Endodermal cell (in vitro differentiated cells): Measurements from ENCODE around the gene INHA. TPM values are rescaled to one million over a fixed set of nuclear protein-coding genes. Genes with fewer than 3 reads are reported as not detected.

Experiments
- DNase-seq: peaks from one replicate; pipeline ENCODE4 v3.0.0-alpha.2; 2017
- H3K27ac ChIP-seq: 2 replicates; pipeline ENCODE4 v1.5.1; 2013; ENCODE audit warnings: mild to moderate bottlenecking, low read depth, low read length, moderate library complexity
- H3K27me3 ChIP-seq: 2 replicates; pipeline ENCODE4 v1.6.1; 2013; ENCODE audit warnings: mild to moderate bottlenecking, low read length, moderate library complexity; ENCODE audit not compliant: insufficient read depth, control insufficient read depth, poor library complexity, severe bottlenecking
- H3K36me3 ChIP-seq: 2 replicates; pipeline ENCODE4 v1.7.0; 2013; ENCODE audit warnings: mild to moderate bottlenecking, low read length, moderate library complexity; ENCODE audit not compliant: control insufficient read depth, insufficient read depth
- H3K4me1 ChIP-seq: one replicate; pipeline ENCODE4 v1.7.0; 2013; ENCODE audit warnings: low read length; ENCODE audit not compliant: control insufficient read depth, insufficient read depth
- H3K4me3 ChIP-seq: 2 replicates; pipeline ENCODE4 v1.5.1; 2013; ENCODE audit warnings: mild to moderate bottlenecking, low read length, moderate library complexity
- H3K9ac ChIP-seq: 2 replicates; pipeline ENCODE4 v1.6.1; 2013; ENCODE audit warnings: mild to moderate bottlenecking, low read length, moderate library complexity; ENCODE audit not compliant: poor library complexity, severe bottlenecking; ENCODE audit errors: extremely low read depth
- H3K9me3 ChIP-seq: 2 replicates; pipeline ENCODE4 v1.6.1; 2013; ENCODE audit warnings: mild to moderate bottlenecking, low read length, moderate library complexity; ENCODE audit not compliant: control insufficient read depth
- H3K27ac Mint-ChIP-seq: 2 replicates; pipeline ENCODE4 v1.8.0; 2020; ENCODE audit warnings: mixed read lengths
- H3K27me3 Mint-ChIP-seq: 2 replicates; pipeline ENCODE4 v1.8.0; 2021; ENCODE audit warnings: mild to moderate bottlenecking, mixed read lengths; ENCODE audit not compliant: insufficient read depth
- H3K36me3 Mint-ChIP-seq: 2 replicates; pipeline ENCODE4 v1.8.0; 2020; ENCODE audit warnings: low read depth, mixed read lengths
- H3K4me1 Mint-ChIP-seq: 2 replicates; pipeline ENCODE4 v1.8.0; 2020; ENCODE audit warnings: mixed read lengths
- H3K4me3 Mint-ChIP-seq: 2 replicates; pipeline ENCODE4 v1.8.0; 2020; ENCODE audit warnings: mild to moderate bottlenecking, moderate library complexity, mixed read lengths
- H3K9me3 Mint-ChIP-seq: 2 replicates; pipeline ENCODE4 v1.8.0; 2020; ENCODE audit warnings: mild to moderate bottlenecking, mixed read lengths
- WGBS, 2 experiments: methylation state at CpG; one replicate each; pipeline versions ENCODE4 v1.1.5 to v1.1.7; 2013; ENCODE audit warnings: missing lambda C conversion rate in 2 of 2, mixed read lengths in 1 of 2; ENCODE audit not compliant: insufficient coverage in 1 of 2, insufficient read length in 1 of 2; 5-methylcytosine and 5-hydroxymethylcytosine counted together
- total RNA-seq, 2 donors: library from RNA; stranded (reverse); fragmentation: NEBNext Ultra II Directional in 1 of 2; extraction: Animal tissue kit (Norgen Biotek cat#: 25700) in 1 of 2; gene quantifications; 2 replicates in 1 of 2; 3 replicates in 1 of 2; pipeline ENCODE4 v1.2.1, GENCODE V29; 2021
- TF ChIP-seq, protein P1 (sequence below): fragments of 200-600 bp; sonication (generic); conservative IDR thresholded peaks from 2 replicates; pipeline ENCODE4 v1.5.0; 2021; ENCODE audit warnings: antibody characterized with exemption, mild to moderate bottlenecking

INHA gene
- total RNA-seq, 2 donors from 2014 or later = 0.48 to 1.5 TPM

- H3K4me1 Mint-ChIP-seq = peaks cover 7% of the 10 kb centered on the region
- 94% methylated on average over 13 to 26 of the region's 26 CpGs for WGBS, 2 experiments
- Histone ChIP-seq H3K9ac (no peak overlapping the region), H3K9me3 (no peaks in the 10 kb centered on the region), H3K4me3 (no peak overlapping the region), H3K4me1 (peaks cover 3% of the 10 kb centered on the region), H3K27me3 (peaks cover 27% of the 10 kb centered on the region), H3K36me3 (no peaks in the 10 kb centered on the region), H3K27ac (no peak overlapping the region)
- H3K27ac Mint-ChIP-seq = no peak overlapping the region
- H3K4me3 Mint-ChIP-seq = no peak overlapping the region
- no peaks in the 10 kb centered on the region for H3K9me3 Mint-ChIP-seq
- H3K27me3 Mint-ChIP-seq = peaks cover 62% of the 10 kb centered on the region
- TF ChIP-seq, protein P1, sequence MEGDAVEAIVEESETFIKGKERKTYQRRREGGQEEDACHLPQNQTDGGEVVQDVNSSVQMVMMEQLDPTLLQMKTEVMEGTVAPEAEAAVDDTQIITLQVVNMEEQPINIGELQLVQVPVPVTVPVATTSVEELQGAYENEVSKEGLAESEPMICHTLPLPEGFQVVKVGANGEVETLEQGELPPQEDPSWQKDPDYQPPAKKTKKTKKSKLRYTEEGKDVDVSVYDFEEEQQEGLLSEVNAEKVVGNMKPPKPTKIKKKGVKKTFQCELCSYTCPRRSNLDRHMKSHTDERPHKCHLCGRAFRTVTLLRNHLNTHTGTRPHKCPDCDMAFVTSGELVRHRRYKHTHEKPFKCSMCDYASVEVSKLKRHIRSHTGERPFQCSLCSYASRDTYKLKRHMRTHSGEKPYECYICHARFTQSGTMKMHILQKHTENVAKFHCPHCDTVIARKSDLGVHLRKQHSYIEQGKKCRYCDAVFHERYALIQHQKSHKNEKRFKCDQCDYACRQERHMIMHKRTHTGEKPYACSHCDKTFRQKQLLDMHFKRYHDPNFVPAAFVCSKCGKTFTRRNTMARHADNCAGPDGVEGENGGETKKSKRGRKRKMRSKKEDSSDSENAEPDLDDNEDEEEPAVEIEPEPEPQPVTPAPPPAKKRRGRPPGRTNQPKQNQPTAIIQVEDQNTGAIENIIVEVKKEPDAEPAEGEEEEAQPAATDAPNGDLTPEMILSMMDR = no peak
- no peak for DNase-seq
- H3K36me3 Mint-ChIP-seq = peaks cover 3% of the 10 kb centered on the region
These were observed 24.5 kb upstream of the INHA start for GRCh38 chr2:219547621-219548020.

DNA sequence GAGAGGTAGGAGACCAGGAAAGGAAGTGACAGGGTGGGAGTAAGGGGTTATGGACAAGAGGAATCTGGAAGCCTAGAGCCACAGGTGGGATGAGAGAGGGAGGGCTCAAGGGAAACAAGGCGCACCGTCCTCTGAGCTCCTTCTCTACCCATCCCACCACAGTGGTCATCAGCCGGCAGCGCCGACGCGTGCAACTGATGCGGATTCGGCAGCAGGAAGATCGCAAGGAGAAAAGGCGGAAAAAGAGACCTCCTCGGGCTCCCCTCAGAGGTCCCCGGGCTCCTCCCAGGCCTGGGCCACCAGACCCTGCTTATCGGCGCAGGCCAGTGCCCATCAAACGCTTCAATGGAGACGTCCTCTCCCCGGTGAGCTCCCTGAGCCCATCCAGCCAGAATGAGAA, 23.1 kb upstream of the INHA start:
- Histone ChIP-seq H3K4me1 (peaks cover 7% of the 10 kb centered on the region), H3K27me3 (peaks cover 39% of the 10 kb centered on the region), H3K27ac (no peak overlapping the region), H3K36me3 (no peaks in the 10 kb centered on the region), H3K9ac (no peak overlapping the region), H3K4me3 (no peak overlapping the region), H3K9me3 (no peaks in the 10 kb centered on the region)
- H3K27ac Mint-ChIP-seq = no peak overlapping the region
- WGBS, 2 experiments = 94 to 96% methylated on average over 18 of the region's 18 CpGs
- TF ChIP-seq, protein P1 = no peak
- H3K9me3 Mint-ChIP-seq = no peaks in the 10 kb centered on the region
- peaks cover 3% of the 10 kb centered on the region for H3K36me3 Mint-ChIP-seq
- no peak for DNase-seq
- peaks cover 72% of the 10 kb centered on the region for H3K27me3 Mint-ChIP-seq
- peaks cover 5% of the 10 kb centered on the region for H3K4me1 Mint-ChIP-seq
- H3K4me3 Mint-ChIP-seq = no peak overlapping the region

GRCh38 chr2:219549619-219550018, 22.5 kb upstream of the INHA start:
- peaks cover 72% of the 10 kb centered on the region for H3K27me3 Mint-ChIP-seq
- H3K9me3 ChIP-seq = no peaks in the 10 kb centered on the region
- 88 to 100% methylated on average over 6 to 9 of the region's 9 CpGs for WGBS, 2 experiments
- H3K27me3 ChIP-seq = peaks cover 34% of the 10 kb centered on the region
- peaks cover 3% of the 10 kb centered on the region for H3K36me3 Mint-ChIP-seq
- no peak overlapping the region for H3K27ac ChIP-seq
- H3K4me1 Mint-ChIP-seq = no peaks in the 10 kb centered on the region
- TF ChIP-seq, protein P1 = no peak
- H3K4me1 ChIP-seq = peaks cover 4% of the 10 kb centered on the region
- no peak for DNase-seq
- H3K4me3 Mint-ChIP-seq = no peak overlapping the region
- H3K27ac Mint-ChIP-seq = no peak overlapping the region
- no peaks in the 10 kb centered on the region for H3K36me3 ChIP-seq
- H3K9me3 Mint-ChIP-seq = no peaks in the 10 kb centered on the region
- H3K4me3 ChIP-seq = no peak overlapping the region
- H3K9ac ChIP-seq = no peak overlapping the region
